ENCODE data around the gene MYL7. TPM values are rescaled to one million over a fixed set of nuclear protein-coding genes. Genes with fewer than 3 reads are reported as not detected.

Gene MYL7
- total and polyA plus RNA-seq, 2 experiments from 2014 or later: 4.8 TPM; not detected in 1

GRCh38 chr7:44112231-44112996 lies 28.7 kb downstream of the MYL7 start:
- Mint-ChIP-seq H3K27ac (no peak overlapping the region), H3K27me3 (ENCODE audit: insufficient read depth, low read depth, poor library complexity) (peaks cover 15% of the 10 kb centered on the region), H3K9me3 (no peaks in the 10 kb centered on the region; the same call in 2 of the 3 replicates), H3K4me1 (peaks cover 6% of the 10 kb centered on the region; the same call in 2 of the 3 replicates), H3K36me3 (ENCODE audit: low read depth) (peaks cover 37% of the 10 kb centered on the region), H3K4me3 (peak overlapping the region; percentile 75; the same call in 2 of the 3 replicates)
- Histone ChIP-seq H3K4me2 (peak overlapping the region; percentile 48; the same call in 1 of the 2 replicates), H3K79me2 (replicated peaks; ENCODE audit: insufficient read depth) (no peaks in the 10 kb centered on the region), H2AFZ (no peak overlapping the region), H3K27me3 (ENCODE audit: insufficient read depth) (no peaks in the 10 kb centered on the region), H3K27ac (ENCODE audit: low read depth) (no peak overlapping the region), H3K4me3 (no peak overlapping the region; the same call in 1 of the 2 replicates), H3K36me3 (ENCODE audit: insufficient read depth) (no peaks in the 10 kb centered on the region), H4K20me1 (replicated peaks; ENCODE audit: insufficient read depth) (no peaks in the 10 kb centered on the region; the same call in 1 of the 2 replicates), H3K4me1 (ENCODE audit: insufficient read depth) (no peaks in the 10 kb centered on the region), H3F3A (replicated peaks; ENCODE audit: low read depth) (0 out of 2 replicates have a peak, but pooled peaks cover 2% of the 10 kb centered on the region), H3K9me2 (ENCODE audit: insufficient read depth) (no peaks in the 10 kb centered on the region)
- DNase-seq (ENCODE audit: low spot score) (peak; percentile 41), ATAC-seq (peak; percentile 67)
- TF ChIP-seq STAT1 (IDR thresholded peaks at IDR 0.05; ENCODE audit: unreplicated experiment): no peak
- TF ChIP-seq, protein P1, sequence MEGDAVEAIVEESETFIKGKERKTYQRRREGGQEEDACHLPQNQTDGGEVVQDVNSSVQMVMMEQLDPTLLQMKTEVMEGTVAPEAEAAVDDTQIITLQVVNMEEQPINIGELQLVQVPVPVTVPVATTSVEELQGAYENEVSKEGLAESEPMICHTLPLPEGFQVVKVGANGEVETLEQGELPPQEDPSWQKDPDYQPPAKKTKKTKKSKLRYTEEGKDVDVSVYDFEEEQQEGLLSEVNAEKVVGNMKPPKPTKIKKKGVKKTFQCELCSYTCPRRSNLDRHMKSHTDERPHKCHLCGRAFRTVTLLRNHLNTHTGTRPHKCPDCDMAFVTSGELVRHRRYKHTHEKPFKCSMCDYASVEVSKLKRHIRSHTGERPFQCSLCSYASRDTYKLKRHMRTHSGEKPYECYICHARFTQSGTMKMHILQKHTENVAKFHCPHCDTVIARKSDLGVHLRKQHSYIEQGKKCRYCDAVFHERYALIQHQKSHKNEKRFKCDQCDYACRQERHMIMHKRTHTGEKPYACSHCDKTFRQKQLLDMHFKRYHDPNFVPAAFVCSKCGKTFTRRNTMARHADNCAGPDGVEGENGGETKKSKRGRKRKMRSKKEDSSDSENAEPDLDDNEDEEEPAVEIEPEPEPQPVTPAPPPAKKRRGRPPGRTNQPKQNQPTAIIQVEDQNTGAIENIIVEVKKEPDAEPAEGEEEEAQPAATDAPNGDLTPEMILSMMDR (conservative IDR thresholded peaks at IDR 0.05; ENCODE audit: low read depth in 2 of 2): no peak; a peak in 1 of 4 replicates
- TF ChIP-seq CREB1 (CRISPR knock-in tag; IDR thresholded peaks at IDR 0.05; ENCODE audit: low read depth): no peak
- no peak for TF ChIP-seq EZH2phosphoT487 (IDR thresholded peaks at IDR 0.05; ENCODE audit: unreplicated experiment)

DNA sequence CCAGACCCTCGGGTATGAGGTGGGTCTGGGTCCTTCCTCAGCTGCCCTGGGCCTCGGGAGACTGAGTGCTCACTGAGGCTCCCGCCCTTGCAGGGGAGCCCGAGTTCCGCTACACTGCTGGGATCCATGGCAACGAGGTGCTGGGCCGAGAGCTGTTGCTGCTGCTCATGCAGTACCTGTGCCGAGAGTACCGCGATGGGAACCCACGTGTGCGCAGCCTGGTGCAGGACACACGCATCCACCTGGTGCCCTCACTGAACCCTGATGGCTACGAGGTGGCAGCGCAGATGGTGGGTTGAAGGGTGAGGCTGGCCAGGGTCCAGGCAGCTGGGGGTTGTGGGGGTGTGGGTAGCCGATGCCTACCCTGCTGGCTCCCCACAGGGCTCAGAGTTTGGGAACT lies 29.4 kb downstream of the MYL7 start:
- Mint-ChIP-seq H3K4me1 (peaks cover 6% of the 10 kb centered on the region; the same call in 2 of the 3 replicates), H3K36me3 (ENCODE audit: low read depth) (peaks cover 31% of the 10 kb centered on the region)
- no peak for ATAC-seq

More for the DNA sequence above, 29.4 kb downstream of the MYL7 start:
- H2AFZ ChIP-seq: no peak overlapping the region
- Mint-ChIP-seq H3K27me3 (ENCODE audit: insufficient read depth, low read depth, poor library complexity) (peaks cover 15% of the 10 kb centered on the region), H3K4me3 (peak overlapping the region; percentile 75; the same call in 2 of the 3 replicates), H3K9me3 (no peaks in the 10 kb centered on the region; the same call in 2 of the 3 replicates), H3K27ac (no peak overlapping the region)
- H3K4me2 ChIP-seq: no peak overlapping the region
- H3K4me1 ChIP-seq (ENCODE audit: insufficient read depth): no peaks in the 10 kb centered on the region
- no peaks in the 10 kb centered on the region for H3K27me3 ChIP-seq (ENCODE audit: insufficient read depth)
- no peaks in the 10 kb centered on the region for H3K36me3 ChIP-seq (ENCODE audit: insufficient read depth)
- no peak overlapping the region for H3K4me3 ChIP-seq
- DNase-seq (ENCODE audit: low spot score): no peak
- H3K9me2 ChIP-seq (ENCODE audit: insufficient read depth): no peaks in the 10 kb centered on the region
- no peak overlapping the region for H3K27ac ChIP-seq (ENCODE audit: low read depth)
- H3K79me2 ChIP-seq (replicated peaks; ENCODE audit: insufficient read depth): no peaks in the 10 kb centered on the region
- no peaks in the 10 kb centered on the region; the same call in 1 of the 2 replicates for H4K20me1 ChIP-seq (replicated peaks; ENCODE audit: insufficient read depth)
- TF ChIP-seq, protein P2, sequence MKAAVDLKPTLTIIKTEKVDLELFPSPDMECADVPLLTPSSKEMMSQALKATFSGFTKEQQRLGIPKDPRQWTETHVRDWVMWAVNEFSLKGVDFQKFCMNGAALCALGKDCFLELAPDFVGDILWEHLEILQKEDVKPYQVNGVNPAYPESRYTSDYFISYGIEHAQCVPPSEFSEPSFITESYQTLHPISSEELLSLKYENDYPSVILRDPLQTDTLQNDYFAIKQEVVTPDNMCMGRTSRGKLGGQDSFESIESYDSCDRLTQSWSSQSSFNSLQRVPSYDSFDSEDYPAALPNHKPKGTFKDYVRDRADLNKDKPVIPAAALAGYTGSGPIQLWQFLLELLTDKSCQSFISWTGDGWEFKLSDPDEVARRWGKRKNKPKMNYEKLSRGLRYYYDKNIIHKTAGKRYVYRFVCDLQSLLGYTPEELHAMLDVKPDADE (IDR thresholded peaks at IDR 0.05): no peak
- no peak for TF ChIP-seq ZNF114 (CRISPR knock-in tag; IDR thresholded peaks at IDR 0.05)
- TF ChIP-seq EZH2phosphoT487 (IDR thresholded peaks at IDR 0.05; ENCODE audit: unreplicated experiment): no peak
- no peak for TF ChIP-seq NANOG (IDR thresholded peaks at IDR 0.05; ENCODE audit: borderline replicate concordance)
- 0 out of 2 replicates have a peak, but pooled peaks cover 2% of the 10 kb centered on the region for H3F3A ChIP-seq (replicated peaks; ENCODE audit: low read depth)
